Calu3 (cell line): Measurements from ENCODE around the gene DCAF6. TPM values are rescaled to one million over a fixed set of nuclear protein-coding genes. Genes with fewer than 3 reads are reported as not detected.

Source experiments
- BruUV-seq: library from RNA; stranded (reverse); fragments of 400-500 nt; replicated peaks from 2 replicates; lab custom pipeline; 2021; lab: Mats Ljungman, UMichigan
- CTCF ChIA-PET: fragments of 300-600 bp; sonication (Branson Sonifier 250); formaldehyde crosslinking; loops from one replicate; lab custom pipeline; 2022; ENCODE audit warnings: antibody characterized with exemption; lab: Charles Lee
- DNase-seq: peaks from one replicate; pipeline ENCODE4 v3.0.0; 2022
- H3K27ac Mint-ChIP-seq: one replicate; pipeline ENCODE4 v1.8.0; 2022; ENCODE audit warnings: mixed read lengths; ENCODE audit not compliant: unreplicated experiment
- H3K27me3 Mint-ChIP-seq: one replicate; pipeline ENCODE4 v1.8.0; 2022; ENCODE audit warnings: mixed read lengths; ENCODE audit not compliant: unreplicated experiment
- H3K36me3 Mint-ChIP-seq: one replicate; pipeline ENCODE4 v1.8.0; 2022; ENCODE audit warnings: mild to moderate bottlenecking, moderate library complexity, mixed read lengths; ENCODE audit not compliant: insufficient read depth, unreplicated experiment
- H3K4me1 Mint-ChIP-seq: one replicate; pipeline ENCODE4 v1.8.0; 2022; ENCODE audit warnings: mild to moderate bottlenecking, low read depth, mixed read lengths; ENCODE audit not compliant: unreplicated experiment
- H3K4me3 Mint-ChIP-seq: one replicate; pipeline ENCODE4 v1.8.0; 2022; ENCODE audit warnings: mild to moderate bottlenecking, low read depth, moderate library complexity, mixed read lengths; ENCODE audit not compliant: unreplicated experiment
- H3K9me3 Mint-ChIP-seq: one replicate; pipeline ENCODE4 v1.8.0; 2022; ENCODE audit warnings: low read depth, mixed read lengths; ENCODE audit not compliant: unreplicated experiment
- CTCF ChIP-seq: fragments of 200-600 bp; IDR thresholded peaks from one replicate; pipeline ENCODE4 v1.8.0; 2022; ENCODE audit warnings: antibody characterized with exemption; ENCODE audit not compliant: unreplicated experiment
- intact Hi-C: fragments of 100-400 bp; cut with micrococcal nuclease; formaldehyde crosslinking; loops from one replicate; pipeline ENCODE4 v1.10.0; 2022; ENCODE audit not compliant: unreplicated experiment
- total RNA-seq: library from RNA; stranded (reverse); gene quantifications from 2 replicates; pipeline ENCODE4 v1.2.3, GENCODE V29; 2022

Gene DCAF6
- total RNA-seq, 1 experiment from 2014 or later: 64.0 TPM

GRCh38 chr1:167947733-167948132, 11.2 kb downstream of the DCAF6 start:
- H3K27ac Mint-ChIP-seq: no peak overlapping the region
- no peaks in the 10 kb centered on the region for H3K27me3 Mint-ChIP-seq
- TF ChIP-seq CTCF: no peak
- CTCF ChIA-PET: no interaction called here
- H3K9me3 Mint-ChIP-seq: no peaks in the 10 kb centered on the region
- no peak for DNase-seq
- H3K4me3 Mint-ChIP-seq: no peak overlapping the region
- intact Hi-C loops: no loop called here
- peaks cover 8% of the 10 kb centered on the region for H3K36me3 Mint-ChIP-seq
- no TSS peak for BruUV-seq
- peaks cover 29% of the 10 kb centered on the region for H3K4me1 Mint-ChIP-seq

GRCh38 chr1:167949785-167950184, 13.3 kb downstream of the DCAF6 start:
- H3K4me1 Mint-ChIP-seq: peaks cover 24% of the 10 kb centered on the region
- DNase-seq: no peak
- H3K36me3 Mint-ChIP-seq: peaks cover 18% of the 10 kb centered on the region
- intact Hi-C loops: no loop called here
- H3K27ac Mint-ChIP-seq: no peak overlapping the region
- no TSS peak for BruUV-seq
- no peak for TF ChIP-seq CTCF
- H3K27me3 Mint-ChIP-seq: no peaks in the 10 kb centered on the region
- CTCF ChIA-PET: interaction anchor here (0.7 kb wide), 1 partner anchor 26 kb away, joined by 3 read pairs; no protein-coding TSS in a partner anchor
- H3K9me3 Mint-ChIP-seq: no peaks in the 10 kb centered on the region
- H3K4me3 Mint-ChIP-seq: no peak overlapping the region

GRCh38 chr1:167950569-167950968, 14.1 kb downstream of the DCAF6 start:
- no peak for TF ChIP-seq CTCF
- CTCF ChIA-PET: no interaction called here
- intact Hi-C loops: no loop called here
- no peak for DNase-seq
- no peaks in the 10 kb centered on the region for H3K9me3 Mint-ChIP-seq
- no peak overlapping the region for H3K4me3 Mint-ChIP-seq
- H3K36me3 Mint-ChIP-seq: peaks cover 20% of the 10 kb centered on the region
- H3K27me3 Mint-ChIP-seq: no peaks in the 10 kb centered on the region
- peaks cover 21% of the 10 kb centered on the region for H3K4me1 Mint-ChIP-seq
- no peak overlapping the region for H3K27ac Mint-ChIP-seq
- BruUV-seq: no TSS peak

- H3K27ac Mint-ChIP-seq: no peak overlapping the region
- H3K4me3 Mint-ChIP-seq: no peak overlapping the region
- H3K36me3 Mint-ChIP-seq: peaks cover 29% of the 10 kb centered on the region
- CTCF ChIA-PET: no interaction called here
- H3K4me1 Mint-ChIP-seq: no peaks in the 10 kb centered on the region
- BruUV-seq: no TSS peak
- H3K27me3 Mint-ChIP-seq: no peaks in the 10 kb centered on the region
- intact Hi-C loops: no loop called here
- TF ChIP-seq CTCF: no peak
- H3K9me3 Mint-ChIP-seq: no peaks in the 10 kb centered on the region
- DNase-seq: no peak
Measured at GRCh38 chr1:167955915-167956314, 19.4 kb downstream of the DCAF6 start.
